ENCODE data around the gene GYG2.
"Not testable (repeated sequence)": the region's sequence is repeated elsewhere in the genome, so short reads cannot be mapped to it uniquely, and the experiment has no call there.

Gene GYG2

GRCh38 chrX:2872671-2873277 is 44.0 kb downstream of the GYG2 start:
- no peak for DNase-seq

DNA sequence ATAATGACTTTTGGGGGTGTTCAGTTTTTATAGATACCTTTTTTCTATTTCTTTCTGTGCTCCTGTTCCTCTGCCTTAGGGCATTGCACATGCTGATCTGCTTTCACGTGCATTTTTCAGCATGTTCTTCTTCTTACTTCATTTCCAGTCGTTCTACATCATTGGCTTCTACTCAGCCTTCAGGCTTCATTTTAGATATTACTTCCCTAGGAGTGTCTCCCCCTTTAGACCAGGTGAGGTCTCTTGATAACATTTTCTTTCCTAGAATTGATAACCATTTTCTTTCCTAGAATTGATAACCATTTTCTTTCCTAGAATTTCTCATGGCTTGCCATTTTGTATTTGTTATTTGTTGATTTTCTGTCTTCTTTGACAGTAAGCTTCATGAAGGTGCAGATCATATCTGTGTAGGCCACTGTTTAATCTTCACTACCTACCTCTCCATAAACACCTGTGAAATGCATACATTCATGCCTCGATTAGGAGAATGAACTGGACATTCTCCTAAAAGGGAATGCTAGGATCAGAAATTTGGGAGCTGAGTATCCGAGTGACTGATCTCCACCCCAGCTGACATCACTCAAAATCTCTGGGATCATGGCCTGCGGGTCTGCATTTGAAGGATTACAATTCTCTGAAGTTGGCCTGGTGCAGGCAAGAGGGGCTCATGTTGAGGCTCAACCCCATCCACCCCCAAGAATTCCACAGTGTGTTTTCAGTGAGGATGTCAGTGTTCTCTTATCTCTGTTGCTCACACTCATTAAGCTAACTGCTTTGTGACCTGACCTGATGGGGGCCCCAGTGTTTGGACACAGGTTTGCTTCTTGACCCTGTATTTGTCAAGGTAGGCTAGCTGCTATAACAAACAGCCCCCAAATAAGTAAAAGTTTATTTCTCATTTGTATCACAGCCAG is 45.7 kb downstream of the GYG2 start:
- DNase-seq: no peak

- DNase-seq: no peak
Measured at GRCh38 chrX:2875136-2875481, 46.4 kb downstream of the GYG2 start.

DNA sequence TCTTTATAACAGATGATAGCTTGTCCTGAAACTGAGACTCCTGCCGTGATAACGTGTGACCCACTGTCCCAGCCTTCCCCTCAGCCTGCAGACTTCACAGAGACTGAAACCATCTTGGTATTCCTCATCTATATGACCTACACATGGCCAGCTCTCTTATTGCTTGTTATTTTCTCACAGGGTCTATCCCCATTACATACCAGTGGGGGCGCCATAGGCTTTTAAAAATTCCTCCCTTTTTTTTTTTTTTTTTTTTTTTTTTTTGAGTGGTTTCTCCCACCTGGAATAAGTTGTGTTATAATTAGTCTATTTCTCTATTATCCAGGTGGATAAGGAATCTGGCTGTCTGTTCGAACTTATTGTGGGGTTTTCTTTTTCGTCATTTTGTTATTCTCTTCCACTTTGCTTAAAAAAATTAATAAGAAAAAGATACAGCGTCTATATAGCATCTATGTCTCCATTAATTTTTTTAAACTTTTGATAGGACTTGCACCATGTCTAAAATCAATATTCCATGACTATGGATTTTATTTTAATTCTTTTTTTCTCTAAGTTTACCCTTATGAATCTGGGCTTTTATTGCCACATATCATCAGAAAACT is 47.2 kb downstream of the GYG2 start:
- DNase-seq: no peak

DNA sequence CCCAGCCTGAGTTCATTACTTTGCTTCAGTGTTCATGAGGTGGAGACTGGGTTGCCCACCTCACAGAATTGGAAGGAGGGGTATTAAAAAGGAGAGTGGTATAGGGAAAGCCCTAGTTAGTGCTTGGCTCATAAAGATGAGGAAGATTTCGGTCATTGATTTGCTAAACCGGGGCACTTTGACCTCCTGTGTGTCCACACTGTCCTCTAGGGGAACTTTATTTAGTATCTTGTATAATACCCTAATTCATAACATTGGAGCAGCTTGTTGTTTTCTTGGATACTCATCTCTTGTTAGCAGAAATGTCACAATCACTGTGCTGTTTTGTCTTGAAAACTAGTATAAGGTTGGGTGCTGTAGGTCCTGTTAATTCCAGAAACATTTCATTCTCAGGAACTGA is 49.8 kb downstream of the GYG2 start:
- no peak for DNase-seq

- no peak for DNase-seq
Measured at GRCh38 chrX:2879670-2880069, 50.9 kb downstream of the GYG2 start.

DNA sequence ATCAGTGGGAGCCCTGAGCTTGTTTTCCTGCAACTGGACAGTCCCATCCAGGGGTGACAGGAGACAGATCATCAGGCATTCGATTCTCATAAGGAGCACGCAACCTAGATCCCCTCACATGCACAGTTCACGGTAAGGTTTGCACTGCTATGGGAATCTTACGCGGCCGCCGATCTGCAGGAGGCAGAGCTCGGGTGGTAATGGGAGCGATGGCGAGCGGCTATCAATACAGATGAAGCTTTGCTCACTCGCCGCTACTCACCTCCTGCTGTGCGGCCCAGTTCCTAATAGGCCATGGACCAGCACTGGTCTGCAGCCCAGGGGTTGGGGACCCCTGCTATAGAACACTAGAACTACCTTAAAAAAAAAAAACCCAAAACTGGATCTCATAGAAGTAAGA is 55.0 kb downstream of the GYG2 start:
- DNase-seq: no peak

DNA sequence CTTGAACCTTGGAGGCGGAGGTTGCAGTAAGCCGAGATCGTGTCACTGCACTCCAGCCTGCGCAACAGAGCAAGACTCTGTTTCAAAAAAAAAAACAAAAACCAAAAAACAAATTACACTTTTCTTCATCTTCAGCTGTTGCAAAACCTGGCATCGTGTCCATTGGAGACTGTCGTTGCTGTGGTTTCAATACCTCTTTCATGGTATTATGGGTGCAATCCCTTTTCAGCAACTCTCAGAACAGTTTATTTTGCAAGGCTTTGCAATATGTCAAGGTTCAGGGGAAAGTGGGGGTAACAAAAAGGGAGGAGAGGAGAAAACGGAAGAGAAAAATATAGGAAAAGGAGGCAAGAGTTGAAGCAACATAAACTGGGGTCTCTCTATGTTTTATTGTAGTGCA is 59.6 kb downstream of the GYG2 start:
- DNase-seq: no peak

GRCh38 chrX:2889045-2889605 is 60.4 kb downstream of the GYG2 start:
- DNase-seq: no peak

DNA sequence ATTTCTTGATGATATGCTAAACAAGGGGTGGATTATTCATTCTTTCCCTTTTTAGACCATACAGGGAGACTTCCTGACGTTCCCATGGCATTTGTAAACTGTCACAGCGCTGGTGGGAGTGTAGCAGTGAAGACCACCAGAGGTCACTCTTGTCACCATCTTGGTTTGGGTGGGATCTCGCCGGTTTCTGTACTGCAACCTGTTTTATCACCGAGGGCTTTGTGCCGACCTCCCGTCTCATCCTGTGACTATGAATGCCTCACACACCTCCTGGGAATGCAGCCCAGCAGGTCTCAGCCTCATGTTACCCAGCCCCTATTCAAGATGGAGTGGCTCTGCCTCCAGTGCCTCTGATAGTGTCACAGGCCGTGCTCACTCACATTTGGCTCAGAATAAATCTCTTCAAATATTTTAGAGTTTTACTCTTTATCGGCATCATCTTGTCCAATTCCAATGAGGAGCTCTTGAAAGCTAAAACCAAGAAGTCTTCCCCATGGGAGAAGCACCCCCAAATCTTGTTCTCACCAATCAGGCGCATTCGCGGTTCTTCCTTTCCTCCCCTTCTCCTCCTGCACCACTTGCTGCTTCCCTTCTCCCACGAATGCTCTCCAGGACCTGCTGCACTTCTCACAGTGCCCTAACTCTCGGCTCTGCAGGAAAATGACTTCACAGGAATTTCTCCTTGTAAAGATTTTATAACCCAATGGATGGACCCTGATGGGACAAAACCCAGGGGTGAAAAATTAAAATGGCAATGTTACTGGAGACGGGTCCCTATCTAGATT is 61.2 kb downstream of the GYG2 start:
- DNase-seq: not testable (repeated sequence)

GRCh38 chrX:2890536-2891460 is 62.1 kb downstream of the GYG2 start:
- not testable (repeated sequence) for DNase-seq

DNA sequence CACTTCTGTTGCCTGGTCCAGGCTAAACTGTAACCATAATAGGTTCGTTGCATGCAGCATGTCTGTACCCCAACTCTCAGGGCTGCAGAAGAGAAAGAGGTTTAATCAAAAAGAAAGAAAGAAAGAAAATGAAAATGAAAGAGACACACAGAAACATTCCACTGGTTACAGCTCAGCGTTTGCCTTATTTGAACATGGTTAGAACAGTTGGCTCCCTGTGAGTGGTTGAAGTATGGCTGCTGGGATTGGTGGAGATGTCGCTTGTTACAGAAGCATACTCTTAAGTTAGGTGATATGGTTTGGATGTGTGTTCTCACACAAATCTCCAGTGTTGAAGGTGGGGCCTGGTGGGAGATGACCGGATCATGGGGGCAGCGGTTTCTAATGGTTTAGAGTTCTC is 64.1 kb downstream of the GYG2 start:
- DNase-seq: no peak

- DNase-seq: no peak
Measured at GRCh38 chrX:2894885-2895292, 66.2 kb downstream of the GYG2 start.

DNA sequence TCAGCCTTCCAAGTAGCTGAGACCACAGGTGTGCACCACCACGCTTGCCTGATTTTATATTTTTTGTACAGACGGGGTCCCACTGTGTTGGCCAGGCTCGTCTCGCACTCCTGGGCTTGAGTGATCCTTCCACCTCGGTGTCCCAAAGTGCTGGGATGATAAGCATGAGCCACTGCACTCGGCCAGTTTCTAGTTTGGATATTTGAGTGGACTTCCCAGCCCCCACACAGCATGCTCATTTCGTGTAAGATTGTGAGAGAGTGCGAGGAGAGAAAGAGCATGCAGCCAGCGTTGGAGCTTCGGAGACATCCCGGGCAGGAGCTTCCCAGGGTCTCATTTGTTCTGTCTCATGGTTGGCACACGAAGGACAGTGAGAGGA is 68.6 kb downstream of the GYG2 start:
- DNase-seq: no peak

GRCh38 chrX:2897690-2898623 is 69.2 kb downstream of the GYG2 start:
- not testable (repeated sequence) for DNase-seq

DNA sequence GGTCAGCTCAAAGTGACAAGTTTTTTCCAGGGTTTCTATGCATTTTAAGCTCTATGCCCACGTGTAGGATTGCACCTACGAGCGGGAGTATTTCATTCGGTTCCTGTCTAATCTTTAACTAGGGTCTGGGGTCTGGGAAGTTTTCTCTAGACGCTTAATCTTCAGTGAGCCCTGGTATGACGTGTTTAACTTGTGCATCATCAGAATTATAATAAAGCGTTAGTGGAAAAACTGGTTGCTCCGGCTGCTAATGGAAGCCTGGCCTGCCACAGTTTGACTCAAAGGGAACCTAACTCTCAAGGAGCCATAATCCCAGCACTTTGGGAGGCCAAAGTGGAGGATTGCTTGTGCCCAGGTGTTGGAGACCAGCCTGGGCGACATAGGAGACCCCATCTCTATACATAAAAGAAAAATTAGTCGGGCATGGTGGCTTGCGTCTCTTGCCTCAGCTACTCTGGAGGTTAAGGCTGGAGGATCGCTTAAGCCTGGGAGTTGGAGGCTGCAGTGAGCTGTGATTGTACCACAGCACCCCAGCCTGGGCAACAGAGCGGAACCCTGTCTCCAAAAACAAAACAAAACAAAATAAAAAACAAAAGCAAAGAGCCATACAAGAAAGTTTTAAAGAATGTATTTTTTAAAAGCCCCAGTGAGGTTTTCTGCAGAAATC is 70.2 kb downstream of the GYG2 start:
- no peak for DNase-seq

- DNase-seq: no peak
Measured at GRCh38 chrX:2901367-2902036, 72.8 kb downstream of the GYG2 start.

DNA sequence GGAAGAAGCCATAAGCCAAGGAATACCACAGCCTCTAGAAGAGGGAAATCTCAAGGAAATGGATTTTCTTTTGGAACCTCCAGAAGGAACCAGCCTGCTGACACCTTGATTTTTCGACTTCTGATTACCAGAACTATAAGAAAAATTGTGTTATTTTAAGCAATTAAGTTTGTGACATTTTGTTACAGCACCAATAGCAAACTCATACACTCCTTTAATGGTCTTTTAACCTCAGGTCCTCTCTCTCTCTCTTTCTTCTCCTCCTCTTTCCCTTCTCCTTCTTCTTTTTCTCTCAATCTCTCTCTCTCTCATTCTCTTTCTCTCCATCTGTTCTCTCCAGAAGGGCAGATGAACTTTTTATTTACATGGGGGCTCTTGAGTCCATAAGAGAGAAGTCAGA is 74.1 kb downstream of the GYG2 start:
- DNase-seq: no peak

DNA sequence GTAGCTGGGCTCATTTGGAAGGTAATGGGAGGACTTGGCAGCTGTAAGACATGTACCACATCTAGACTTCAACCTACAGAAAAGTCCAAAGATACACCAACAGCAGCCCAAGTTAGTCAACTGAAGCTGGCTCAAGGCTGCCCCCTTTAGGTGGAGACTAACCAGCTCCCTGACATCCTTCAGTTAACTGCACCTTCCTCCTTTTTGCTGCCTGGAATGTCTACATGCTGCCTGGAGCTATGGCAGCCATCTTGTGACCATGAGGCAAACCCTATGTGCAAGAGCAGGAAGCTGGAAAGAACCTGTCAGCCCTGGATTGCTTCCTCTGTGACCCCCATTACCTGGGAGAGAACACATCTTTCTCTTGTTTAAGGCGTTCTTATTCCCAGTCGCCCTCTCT is 74.6 kb downstream of the GYG2 start:
- no peak for DNase-seq
